T-helper 9 cell (primary cell): ENCODE data around the gene MYL4.
"Not testable (repeated sequence)": the region's sequence is repeated elsewhere in the genome, so short reads cannot be mapped to it uniquely, and the experiment has no call there.

ENCODE experiments used
- DNase-seq: peaks from one replicate; pipeline ENCODE4 v3.0.0-alpha.2; 2020

Gene MYL4

GRCh38 chr17:47244697-47245096, 35.5 kb downstream of the MYL4 start:
- DNase-seq: no peak

GRCh38 chr17:47246120-47246519, 37.0 kb downstream of the MYL4 start:
- DNase-seq: no peak

- no peak for DNase-seq
These were observed 41.7 kb downstream of the MYL4 start for GRCh38 chr17:47250855-47251254.

GRCh38 chr17:47251421-47251940, 42.3 kb downstream of the MYL4 start:
- DNase-seq: no peak

GRCh38 chr17:47252209-47252608, 43.1 kb downstream of the MYL4 start:
- no peak for DNase-seq

GRCh38 chr17:47252766-47253512, 43.8 kb downstream of the MYL4 start:
- no peak for DNase-seq

- peak; percentile 56 for DNase-seq
These were observed 44.6 kb downstream of the MYL4 start, which contains the start of gene ITGB3 for GRCh38 chr17:47253541-47254402. TSS of gene ITGB3 (plus strand) at chr17:47253827. CDS start at chr17:47253862, 35 bp downstream.

GRCh38 chr17:47254403-47254943, 45.3 kb downstream of the MYL4 start:
- no peak for DNase-seq

GRCh38 chr17:47257651-47258339, 48.6 kb downstream of the MYL4 start:
- no peak for DNase-seq

GRCh38 chr17:47262586-47262985, 53.4 kb downstream of the MYL4 start:
- no peak for DNase-seq

- no peak for DNase-seq
These were observed 55.0 kb downstream of the MYL4 start for GRCh38 chr17:47264166-47264565.

- no peak for DNase-seq
These were observed 56.9 kb downstream of the MYL4 start for GRCh38 chr17:47265983-47266541.

GRCh38 chr17:47266782-47267181, 57.6 kb downstream of the MYL4 start:
- no peak for DNase-seq

- no peak for DNase-seq
These were observed 58.2 kb downstream of the MYL4 start for GRCh38 chr17:47267354-47267828.

GRCh38 chr17:47268964-47269363, 59.8 kb downstream of the MYL4 start:
- not testable (repeated sequence) for DNase-seq

GRCh38 chr17:47269561-47270280, 60.6 kb downstream of the MYL4 start:
- DNase-seq: not testable (repeated sequence)

GRCh38 chr17:47270946-47271705, 62.0 kb downstream of the MYL4 start:
- no peak for DNase-seq

GRCh38 chr17:47272491-47272890, 63.3 kb downstream of the MYL4 start:
- no peak for DNase-seq

- no peak for DNase-seq
These were observed 64.1 kb downstream of the MYL4 start for GRCh38 chr17:47273245-47273644.
